Breast epithelium (tissue), 3 donors: Measurements from ENCODE around the gene ZNF775.

Experiments used
- CTCF ChIP-seq, 3 donors: fragments of 450-650 bp; IDR thresholded peaks; one replicate each; pipeline ENCODE4 v1.5.1; 2016 to 2017; ENCODE audit warnings: antibody characterized with exemption in 3 of 3, mild to moderate bottlenecking in 3 of 3, moderate library complexity in 3 of 3
- POLR2A ChIP-seq: fragments of 450-650 bp; IDR thresholded peaks from one replicate; pipeline ENCODE4 v1.6.1; 2016; ENCODE audit warnings: antibody characterized with exemption, mild to moderate bottlenecking, moderate library complexity

GRCh38 chr7:150385302-150385723 is 6.2 kb downstream of the ZNF775 start:
- no peak for TF ChIP-seq CTCF (IDR thresholded peaks at IDR 0.05)
- TF ChIP-seq POLR2A = no peak
